HG03457 (cell line): ENCODE results near the gene GDAP2.

ENCODE experiments used
- ATAC-seq: cut with Tn5 transposase; IDR thresholded peaks from one replicate; pipeline ENCODE4 v1.9.1; 2021; ENCODE audit warnings: moderate number of reproducible peaks; ENCODE audit not compliant: unreplicated experiment

GDAP2 gene

GRCh38 chr1:117842408-117843170 is 86.8 kb downstream of the GDAP2 start:
- no peak for ATAC-seq

- no peak for ATAC-seq
These were observed 88.2 kb downstream of the GDAP2 start for GRCh38 chr1:117841117-117841650.

DNA sequence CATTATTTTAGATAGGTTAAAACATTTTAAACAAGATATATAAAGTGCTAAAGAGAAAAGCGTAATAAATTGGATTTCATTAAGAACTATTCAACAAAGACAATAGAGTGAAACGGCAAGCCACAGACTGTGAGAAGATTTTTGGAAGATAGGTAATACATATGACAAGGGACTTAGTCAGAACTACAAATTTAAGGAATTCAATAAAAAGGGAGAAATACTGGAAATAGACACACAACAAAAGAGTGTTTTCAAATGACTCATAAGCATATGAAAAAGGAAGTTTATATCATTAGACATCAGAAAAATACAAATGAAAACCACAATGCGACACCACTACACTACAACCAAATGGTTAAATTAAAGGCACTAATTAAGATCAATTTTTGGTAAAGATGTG is 90.5 kb downstream of the GDAP2 start:
- no peak for ATAC-seq

GRCh38 chr1:117836069-117836468 is 93.4 kb downstream of the GDAP2 start:
- no peak for ATAC-seq

DNA sequence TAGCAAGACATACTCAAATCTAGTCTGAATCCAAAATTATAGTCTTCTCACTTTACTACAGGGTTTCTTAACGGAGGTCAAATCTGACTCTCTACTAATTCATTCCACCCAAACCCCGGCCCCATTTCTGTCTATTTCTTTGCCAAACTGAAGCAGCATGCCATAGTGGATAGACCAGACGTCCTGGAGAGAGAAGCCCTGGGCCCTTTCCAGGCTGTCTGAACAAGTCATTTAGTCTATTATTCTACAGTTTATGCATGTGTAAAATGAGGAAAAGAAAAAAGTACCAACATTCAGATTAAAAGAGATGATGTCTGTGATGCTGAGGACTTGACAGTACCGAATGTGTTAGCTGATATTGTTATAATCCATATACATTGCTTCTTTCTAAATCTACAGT is 95.0 kb downstream of the GDAP2 start:
- no peak for ATAC-seq

- no peak for ATAC-seq
These were observed 97.0 kb downstream of the GDAP2 start for GRCh38 chr1:117832453-117832852.

- ATAC-seq, result no peak
These were observed 99.2 kb downstream of the GDAP2 start for GRCh38 chr1:117830222-117830621.

DNA sequence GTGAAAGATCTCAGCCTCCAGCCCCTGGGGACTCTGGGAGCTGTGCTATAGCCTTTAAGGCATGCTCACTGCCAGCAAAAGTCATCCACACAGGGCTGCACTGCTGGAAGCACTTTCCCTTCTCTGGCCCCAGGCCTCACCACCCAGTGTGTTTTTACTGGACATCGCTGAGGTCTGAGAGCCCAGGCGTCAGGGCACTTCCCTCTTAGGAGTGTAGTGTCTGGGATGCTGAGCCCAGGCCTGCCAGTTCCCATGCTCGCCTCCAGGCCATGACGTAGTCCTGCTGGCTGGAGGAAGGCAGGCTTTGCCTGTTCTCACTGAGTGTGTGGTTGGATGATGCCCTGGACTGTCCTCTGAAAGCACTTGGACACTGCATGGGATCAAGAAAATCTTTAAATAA is 101.2 kb downstream of the GDAP2 start:
- no peak for ATAC-seq

GRCh38 chr1:117826540-117827078 is 102.8 kb downstream of the GDAP2 start:
- ATAC-seq, result no peak

DNA sequence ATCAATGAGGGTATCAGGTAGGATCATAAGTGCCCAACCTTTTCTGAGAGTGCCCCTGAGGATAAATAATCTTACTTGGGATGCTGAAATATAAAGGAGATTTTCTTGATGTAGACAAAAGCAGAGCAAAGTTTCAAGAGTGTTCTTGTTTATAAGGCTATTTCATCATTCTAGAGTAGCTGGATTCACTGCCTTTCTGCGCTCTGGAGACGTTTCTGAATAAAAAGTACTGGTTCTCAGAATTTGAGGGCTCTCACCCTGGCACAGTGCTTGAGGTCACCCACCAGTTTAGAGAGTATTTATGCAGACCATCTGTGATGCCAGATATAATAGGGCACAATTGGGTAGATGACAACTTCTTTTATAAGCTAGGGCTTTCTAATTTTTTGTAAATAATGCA is 103.3 kb downstream of the GDAP2 start:
- no peak for ATAC-seq

DNA sequence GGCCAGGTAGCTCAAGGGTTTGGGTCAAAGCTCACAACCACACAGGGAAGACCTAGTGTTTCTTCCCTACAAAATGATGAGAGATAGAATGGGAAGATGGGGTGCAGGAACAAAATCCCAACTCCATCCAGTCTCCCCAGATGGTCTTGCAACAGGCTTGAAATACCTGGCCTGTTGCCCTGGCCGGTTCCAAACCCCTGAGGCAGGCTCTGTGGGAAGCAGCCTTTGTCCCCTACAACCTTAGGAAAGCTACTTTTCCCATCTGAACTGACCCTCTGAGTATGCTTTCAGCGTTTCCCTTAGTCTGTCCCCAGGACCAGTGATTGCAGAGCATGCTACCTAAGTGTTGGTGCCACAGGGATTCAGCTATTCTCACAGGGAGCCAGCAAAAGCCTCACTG is 104.0 kb downstream of the GDAP2 start:
- ATAC-seq, result no peak

GRCh38 chr1:117824616-117825015 is 104.8 kb downstream of the GDAP2 start:
- no peak for ATAC-seq

- ATAC-seq, result no peak
These were observed 107.5 kb downstream of the GDAP2 start for GRCh38 chr1:117821774-117822482.

- no peak for ATAC-seq
These were observed 108.1 kb downstream of the GDAP2 start for GRCh38 chr1:117821382-117821755.

DNA sequence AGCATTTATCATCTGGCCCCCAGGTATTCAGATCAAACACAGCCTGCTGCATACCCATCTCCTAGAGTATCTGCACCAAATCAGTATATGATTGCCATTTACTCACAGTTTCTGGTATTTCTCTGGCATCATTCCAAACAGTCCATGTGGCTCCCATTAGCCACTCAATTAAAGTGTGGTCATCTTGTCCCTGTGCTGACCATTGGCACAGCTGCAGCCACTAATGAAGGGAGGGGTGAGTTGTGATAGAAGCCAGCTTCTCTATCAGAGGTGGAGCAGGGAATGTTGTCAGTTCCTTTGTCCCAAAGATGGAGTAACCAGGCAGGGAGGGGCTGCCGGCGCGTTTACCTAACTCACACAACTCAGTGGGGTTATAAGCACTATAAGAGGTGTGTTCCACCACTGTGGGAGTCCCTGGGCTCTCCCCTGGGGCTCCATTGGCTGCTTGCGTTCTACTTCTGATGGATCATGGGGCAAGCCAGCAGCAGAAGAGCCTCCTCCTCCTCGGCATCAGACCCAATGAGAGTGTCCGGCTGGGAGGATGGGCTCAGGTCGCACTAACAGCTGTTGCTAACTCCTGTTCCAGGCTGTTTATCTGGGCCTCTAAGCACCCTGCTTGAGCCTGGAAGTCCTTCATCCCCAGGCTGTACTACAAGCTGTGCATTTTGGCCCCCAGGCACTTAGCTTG is 108.6 kb downstream of the GDAP2 start:
- no peak for ATAC-seq

DNA sequence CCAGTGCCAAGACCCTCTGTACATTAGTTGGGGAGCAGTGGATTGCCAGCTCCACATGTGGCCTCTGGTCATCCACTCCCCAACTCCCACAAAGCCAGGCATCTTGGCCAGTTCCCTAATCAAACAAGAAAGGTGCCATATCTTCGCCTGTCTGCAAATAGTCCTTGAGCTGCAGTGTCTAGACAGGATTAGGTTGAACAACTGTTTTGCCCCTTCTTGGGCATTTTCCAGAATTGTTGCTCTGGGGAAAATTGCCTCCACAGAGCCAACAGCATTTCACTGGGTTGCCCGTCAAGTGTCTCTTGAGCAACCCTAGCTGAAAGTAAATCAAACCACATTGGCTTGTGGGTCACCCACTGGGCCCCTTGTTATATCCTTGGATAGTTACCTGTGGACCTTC is 109.3 kb downstream of the GDAP2 start:
- ATAC-seq, result no peak

DNA sequence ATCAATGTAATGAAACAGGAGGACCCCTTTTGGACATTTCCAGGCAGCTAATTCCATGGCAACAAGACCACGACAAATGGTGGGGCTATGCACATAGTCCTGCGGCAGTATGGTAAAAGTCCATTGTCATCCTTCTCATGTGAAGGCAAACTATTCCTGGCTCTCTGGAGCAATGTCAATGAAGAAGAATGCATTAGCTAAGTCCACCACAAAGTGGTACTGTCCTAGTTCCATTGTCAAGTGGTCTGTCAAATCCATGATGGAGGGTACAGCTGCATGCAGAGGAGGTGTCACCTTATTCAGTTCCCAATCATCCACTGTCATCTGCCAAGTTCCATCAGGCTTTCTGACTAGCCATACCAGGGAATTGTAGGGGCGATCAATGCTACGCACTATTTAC is 110.1 kb downstream of the GDAP2 start:
- ATAC-seq, result no peak

DNA sequence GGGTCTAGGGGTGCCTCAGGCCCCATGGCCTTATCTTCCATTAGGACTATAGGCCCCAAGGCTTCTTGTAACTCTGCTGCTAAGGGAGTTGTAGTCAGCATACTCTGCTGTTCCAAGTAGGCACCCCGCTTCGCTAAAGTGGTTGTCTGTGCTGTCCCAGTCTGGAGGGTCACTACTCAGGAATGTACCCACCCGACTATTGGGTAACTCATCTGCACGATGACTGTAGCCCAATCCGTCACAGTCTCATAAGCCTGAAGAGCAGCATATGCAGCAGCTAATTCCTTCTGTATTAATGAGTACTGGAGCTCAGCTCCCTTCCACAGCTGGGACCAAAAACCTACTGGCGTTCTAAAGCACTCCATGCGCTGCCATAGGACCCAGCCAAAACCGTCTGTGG is 111.0 kb downstream of the GDAP2 start:
- no peak for ATAC-seq

DNA sequence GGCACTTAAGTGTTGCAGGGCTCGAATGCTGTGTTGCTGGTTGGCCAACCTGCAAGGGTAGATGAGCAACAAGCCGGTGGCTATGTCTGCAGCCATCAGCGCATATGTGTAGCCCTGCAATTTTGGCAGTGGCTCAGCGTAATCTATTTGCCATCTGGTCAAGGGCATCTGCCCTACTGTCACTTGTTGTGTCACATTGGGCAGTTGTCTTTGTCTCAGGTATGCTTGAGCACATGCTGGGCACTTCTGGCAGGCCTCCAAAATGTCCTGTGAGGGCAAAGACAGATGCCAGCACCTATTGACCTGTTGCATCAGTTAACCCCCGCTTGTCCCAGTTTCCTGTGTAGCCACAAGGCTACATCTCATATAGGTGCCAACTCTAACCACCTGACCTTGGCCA is 111.8 kb downstream of the GDAP2 start:
- no peak for ATAC-seq

GRCh38 chr1:117815926-117816325 is 113.5 kb downstream of the GDAP2 start:
- no peak for ATAC-seq
